SU-DHL-6 (cell line): Measurements from ENCODE around the gene ACOT8.

Experiments used
- EZH2phosphoT487 ChIP-seq: fragments of 200-600 bp; sonication (generic), shearing (Covaris generic); conservative IDR thresholded peaks from 2 replicates; pipeline ENCODE4 v1.6.1; 2018; ENCODE audit warnings: mild to moderate bottlenecking, antibody characterized with exemption, low read length, moderate library complexity, mixed read lengths
- TF ChIP-seq, protein P1 (sequence below): fragments of 200-600 bp; sonication (generic); IDR thresholded peaks from one replicate; pipeline ENCODE4 v1.5.1; 2017; ENCODE audit warnings: antibody characterized with exemption, mild to moderate bottlenecking, low read length, moderate library complexity; ENCODE audit not compliant: insufficient read depth, poor library complexity, severe bottlenecking

DNA sequence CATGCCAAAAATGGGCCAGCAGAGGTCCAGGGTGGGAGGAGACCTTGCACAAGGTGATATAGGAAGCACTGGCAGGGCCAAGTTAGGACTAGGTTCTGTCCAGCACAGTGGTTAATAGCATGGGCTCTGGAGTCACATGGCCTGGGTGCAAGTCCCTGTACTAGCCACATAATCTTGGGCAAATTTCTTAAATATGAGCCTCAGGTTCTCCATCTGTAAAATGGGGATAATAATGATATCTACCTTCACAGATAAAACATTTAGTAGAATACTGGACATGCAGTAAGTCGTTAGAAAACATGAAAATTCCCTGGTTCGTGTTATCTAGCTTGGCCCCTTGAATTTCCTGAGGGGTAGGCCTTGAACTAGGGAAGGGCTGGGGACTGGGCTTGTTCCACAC is 40.1 kb upstream of the ACOT8 start:
- TF ChIP-seq, protein P1, sequence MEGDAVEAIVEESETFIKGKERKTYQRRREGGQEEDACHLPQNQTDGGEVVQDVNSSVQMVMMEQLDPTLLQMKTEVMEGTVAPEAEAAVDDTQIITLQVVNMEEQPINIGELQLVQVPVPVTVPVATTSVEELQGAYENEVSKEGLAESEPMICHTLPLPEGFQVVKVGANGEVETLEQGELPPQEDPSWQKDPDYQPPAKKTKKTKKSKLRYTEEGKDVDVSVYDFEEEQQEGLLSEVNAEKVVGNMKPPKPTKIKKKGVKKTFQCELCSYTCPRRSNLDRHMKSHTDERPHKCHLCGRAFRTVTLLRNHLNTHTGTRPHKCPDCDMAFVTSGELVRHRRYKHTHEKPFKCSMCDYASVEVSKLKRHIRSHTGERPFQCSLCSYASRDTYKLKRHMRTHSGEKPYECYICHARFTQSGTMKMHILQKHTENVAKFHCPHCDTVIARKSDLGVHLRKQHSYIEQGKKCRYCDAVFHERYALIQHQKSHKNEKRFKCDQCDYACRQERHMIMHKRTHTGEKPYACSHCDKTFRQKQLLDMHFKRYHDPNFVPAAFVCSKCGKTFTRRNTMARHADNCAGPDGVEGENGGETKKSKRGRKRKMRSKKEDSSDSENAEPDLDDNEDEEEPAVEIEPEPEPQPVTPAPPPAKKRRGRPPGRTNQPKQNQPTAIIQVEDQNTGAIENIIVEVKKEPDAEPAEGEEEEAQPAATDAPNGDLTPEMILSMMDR = no peak
- no peak for TF ChIP-seq EZH2phosphoT487
